ENCODE results near the gene GNB3.

The GNB3 gene

GRCh38 chr12:6840761-6841515 is at the start of gene GNB3:
Gene GNB3 (plus strand): TSS chr12:6840925. CDS start chr12:6841288, 363 bp downstream.
- no peak for DNase-seq (ENCODE audit: low read depth in 3 of 3)

DNA sequence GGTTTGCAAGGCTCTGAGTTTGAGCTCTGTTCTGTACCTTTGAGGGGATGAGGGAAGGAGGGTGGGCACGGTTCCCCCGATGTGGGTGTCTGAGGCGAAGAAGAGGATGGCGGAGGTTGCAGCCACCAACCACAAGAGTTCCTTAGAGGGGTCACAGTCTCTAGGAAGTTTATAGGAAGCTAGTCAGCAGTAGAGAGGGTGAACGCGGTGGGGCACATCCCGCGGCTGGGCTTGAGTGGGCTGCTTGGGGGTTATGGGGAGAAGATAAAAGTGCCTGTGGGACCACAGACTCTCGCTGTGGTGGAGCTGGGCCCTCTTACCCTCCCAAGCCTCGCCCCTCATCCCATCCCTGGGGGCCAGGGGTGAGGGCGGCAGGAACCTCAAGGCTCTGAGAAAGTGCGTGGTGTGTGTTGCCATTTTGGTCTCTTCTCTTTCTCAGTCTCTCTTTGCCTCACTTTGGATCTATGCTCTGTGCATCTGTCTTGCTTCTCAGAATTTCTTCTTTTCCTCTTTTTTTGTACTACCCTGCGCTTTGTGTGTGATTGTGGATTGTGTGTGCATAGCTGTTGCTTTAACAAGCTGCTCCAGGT is 48.7 kb upstream of the GNB3 start:
- no peak for DNase-seq (ENCODE audit: low read depth in 3 of 3)

GRCh38 chr12:6792522-6793201 is 48.1 kb upstream of the GNB3 start:
- no peak for DNase-seq (ENCODE audit: low read depth in 3 of 3)

GRCh38 chr12:6795088-6795487 is 45.6 kb upstream of the GNB3 start:
- no peak for DNase-seq (ENCODE audit: low read depth in 3 of 3)

- no peak for DNase-seq (ENCODE audit: low read depth in 3 of 3)
These were observed 44.1 kb upstream of the GNB3 start for GRCh38 chr12:6796576-6796975.

GRCh38 chr12:6799147-6799546 is 41.6 kb upstream of the GNB3 start:
- DNase-seq (ENCODE audit: low read depth in 3 of 3), result no peak

DNA sequence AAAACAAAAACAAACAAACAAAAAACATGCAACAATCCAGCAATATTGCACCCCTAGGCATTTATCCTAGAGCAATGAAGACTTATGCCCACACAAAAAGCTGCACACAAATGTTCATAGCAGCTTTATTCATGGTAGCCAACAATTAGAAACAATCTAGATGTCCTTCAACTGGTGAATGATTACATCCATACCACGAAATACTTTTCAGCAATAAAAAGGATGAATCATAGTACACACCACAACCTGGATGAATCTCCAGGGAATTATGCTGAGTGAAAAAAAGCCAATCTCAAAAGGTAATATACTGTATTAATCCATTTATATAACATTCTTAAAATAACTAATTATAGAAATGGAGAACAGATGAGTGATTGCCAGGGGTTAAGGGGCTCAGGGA is 33.6 kb upstream of the GNB3 start:
- DNase-seq (ENCODE audit: low read depth in 3 of 3), result no peak

DNA sequence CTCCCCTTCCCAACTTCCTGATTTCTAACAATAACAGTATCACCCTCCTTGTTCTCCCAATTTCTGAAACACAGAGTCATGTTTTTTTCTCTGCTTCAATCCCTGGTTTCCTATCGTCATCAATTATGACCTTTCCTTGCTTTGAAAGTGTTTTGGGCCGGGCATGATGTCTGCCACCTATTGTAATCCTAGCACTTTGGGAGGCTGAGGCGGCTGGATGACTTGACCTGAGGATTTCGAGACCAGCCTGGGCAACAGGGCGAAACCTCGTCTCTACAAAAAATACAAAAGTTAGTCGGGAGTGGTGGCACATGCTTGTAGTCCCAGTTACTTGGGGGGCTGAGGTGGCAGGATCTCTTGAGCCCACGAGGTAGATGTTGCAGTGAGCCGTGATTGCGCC is 31.7 kb upstream of the GNB3 start:
- no peak for DNase-seq (ENCODE audit: low read depth in 3 of 3)

DNA sequence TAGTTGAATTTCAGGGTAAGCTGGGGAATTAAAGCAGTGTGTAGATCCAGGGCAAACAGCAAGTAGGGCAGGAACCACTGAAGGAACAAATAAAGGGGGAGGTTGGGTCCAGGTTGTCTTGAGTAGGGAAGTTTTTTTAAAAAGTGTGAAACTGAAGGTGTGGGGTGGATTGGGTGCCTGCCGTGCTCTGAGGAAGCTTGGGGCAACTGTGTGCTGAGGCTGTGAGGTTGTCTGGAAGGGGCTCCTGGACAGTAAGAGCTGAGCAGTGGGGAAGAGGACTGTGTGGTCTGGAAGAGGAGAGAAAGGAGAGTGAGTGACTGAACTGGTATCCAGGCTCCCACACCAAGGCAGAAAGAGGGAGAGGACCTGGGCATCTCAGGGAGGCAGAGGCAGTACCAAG is 30.0 kb upstream of the GNB3 start:
- DNase-seq (ENCODE audit: low read depth in 3 of 3), result no peak

DNA sequence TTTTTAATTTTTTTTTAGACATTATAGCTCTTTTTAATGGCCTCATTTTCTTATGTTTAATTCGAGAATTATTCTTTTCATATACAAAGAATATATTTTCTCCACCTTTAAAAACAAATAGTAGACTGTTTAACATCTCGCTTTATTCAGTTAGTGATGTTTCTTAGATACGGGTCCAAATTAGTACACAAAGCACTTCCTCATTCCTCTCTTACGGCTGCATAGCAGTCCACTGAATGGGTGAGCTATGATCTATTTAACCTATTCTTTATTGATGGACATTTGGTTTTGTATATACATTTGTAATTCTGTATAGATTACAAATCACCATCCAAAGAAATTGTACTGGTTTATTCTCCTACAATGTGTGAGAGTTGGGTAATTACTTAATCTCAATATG is 27.4 kb upstream of the GNB3 start:
- no peak for DNase-seq (ENCODE audit: low read depth in 3 of 3)

DNA sequence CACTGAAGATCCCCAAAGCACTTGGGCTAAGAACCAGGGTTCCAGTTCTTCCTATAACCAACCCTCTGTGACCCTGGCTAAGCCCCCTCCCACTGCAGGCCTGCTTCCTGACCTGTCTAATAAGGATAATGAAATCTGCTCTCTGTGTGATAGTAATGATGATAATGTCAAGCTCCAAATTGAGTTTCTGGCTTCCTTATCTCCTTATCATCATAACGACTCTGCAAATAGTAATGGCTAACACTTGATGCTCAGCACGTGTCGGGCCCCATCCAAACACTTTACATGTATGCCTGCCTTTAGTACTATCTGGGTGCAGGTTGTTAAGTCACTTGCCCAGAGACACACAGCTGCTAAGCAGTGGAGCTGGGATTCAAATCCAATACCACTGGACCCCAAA is 24.1 kb upstream of the GNB3 start:
- no peak for DNase-seq (ENCODE audit: low read depth in 3 of 3)

- no peak for DNase-seq (ENCODE audit: low read depth in 3 of 3)
These were observed 23.6 kb upstream of the GNB3 start for GRCh38 chr12:6817098-6817497.

- no peak for DNase-seq (ENCODE audit: low read depth in 3 of 3)
These were observed 23.0 kb upstream of the GNB3 start for GRCh38 chr12:6817662-6818157.

DNA sequence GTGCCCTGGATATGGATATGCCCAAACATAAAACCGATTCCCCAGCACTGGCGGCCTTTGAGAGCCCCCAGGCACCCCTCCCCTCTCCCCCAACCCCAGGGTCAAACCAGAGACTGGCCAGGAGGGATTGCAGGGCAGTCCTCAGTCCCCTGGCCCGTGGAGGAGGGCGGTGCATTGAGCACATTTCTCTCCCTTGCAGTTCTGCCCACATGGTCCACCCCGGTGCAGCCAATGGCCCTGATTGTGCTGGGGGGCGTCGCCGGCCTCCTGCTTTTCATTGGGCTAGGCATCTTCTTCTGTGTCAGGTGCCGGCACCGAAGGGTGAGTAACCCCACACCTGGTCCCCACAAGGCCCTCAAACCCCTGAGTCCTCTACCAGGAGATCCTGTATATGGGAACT is 22.5 kb upstream of the GNB3 start:
- DNase-seq (ENCODE audit: low read depth in 3 of 3), result no peak

- no peak for DNase-seq (ENCODE audit: low read depth in 3 of 3)
These were observed 22.1 kb upstream of the GNB3 start for GRCh38 chr12:6818645-6819044.

DNA sequence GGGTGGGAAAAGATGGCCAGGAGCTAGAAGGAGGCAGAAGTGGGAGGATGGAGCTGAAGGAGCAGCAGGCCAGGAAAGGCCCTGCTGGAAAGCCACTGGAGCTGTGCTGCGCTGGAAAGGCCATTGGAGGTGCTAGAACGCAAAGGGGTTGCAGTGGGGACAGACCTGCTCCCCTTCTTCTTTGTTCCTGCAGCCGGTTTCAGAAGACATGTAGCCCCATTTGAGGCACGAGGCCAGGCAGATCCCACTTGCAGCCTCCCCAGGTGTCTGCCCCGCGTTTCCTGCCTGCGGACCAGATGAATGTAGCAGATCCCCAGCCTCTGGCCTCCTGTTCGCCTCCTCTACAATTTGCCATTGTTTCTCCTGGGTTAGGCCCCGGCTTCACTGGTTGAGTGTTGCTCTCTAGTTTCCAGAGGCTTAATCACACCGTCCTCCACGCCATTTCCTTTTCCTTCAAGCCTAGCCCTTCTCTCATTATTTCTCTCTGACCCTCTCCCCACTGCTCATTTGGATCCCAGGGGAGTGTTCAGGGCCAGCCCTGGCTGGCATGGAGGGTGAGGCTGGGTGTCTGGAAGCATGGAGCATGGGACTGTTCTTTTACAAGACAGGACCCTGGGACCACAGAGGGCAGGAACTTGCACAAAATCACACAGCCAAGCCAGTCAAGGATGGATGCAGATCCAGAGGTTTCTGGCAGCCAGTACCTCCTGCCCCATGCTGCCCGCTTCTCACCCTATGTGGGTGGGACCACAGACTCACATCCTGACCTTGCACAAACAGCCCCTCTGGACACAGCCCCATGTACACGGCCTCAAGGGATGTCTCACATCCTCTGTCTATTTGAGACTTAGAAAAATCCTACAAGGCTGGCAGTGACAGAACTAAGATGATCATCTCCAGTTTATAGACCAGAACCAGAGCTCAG is 21.4 kb upstream of the GNB3 start:
- DNase-seq (ENCODE audit: low read depth in 3 of 3), result no peak

GRCh38 chr12:6820166-6820565 is 20.6 kb upstream of the GNB3 start:
- DNase-seq (ENCODE audit: low read depth in 3 of 3), result no peak

- DNase-seq (ENCODE audit: low read depth in 3 of 3), result no peak
These were observed 18.9 kb upstream of the GNB3 start, which contains the start of gene GPR162 for GRCh38 chr12:6821591-6822425. Gene GPR162 (plus strand): TSS chr12:6821821. CDS start chr12:6823899, 2,078 bp downstream.

DNA sequence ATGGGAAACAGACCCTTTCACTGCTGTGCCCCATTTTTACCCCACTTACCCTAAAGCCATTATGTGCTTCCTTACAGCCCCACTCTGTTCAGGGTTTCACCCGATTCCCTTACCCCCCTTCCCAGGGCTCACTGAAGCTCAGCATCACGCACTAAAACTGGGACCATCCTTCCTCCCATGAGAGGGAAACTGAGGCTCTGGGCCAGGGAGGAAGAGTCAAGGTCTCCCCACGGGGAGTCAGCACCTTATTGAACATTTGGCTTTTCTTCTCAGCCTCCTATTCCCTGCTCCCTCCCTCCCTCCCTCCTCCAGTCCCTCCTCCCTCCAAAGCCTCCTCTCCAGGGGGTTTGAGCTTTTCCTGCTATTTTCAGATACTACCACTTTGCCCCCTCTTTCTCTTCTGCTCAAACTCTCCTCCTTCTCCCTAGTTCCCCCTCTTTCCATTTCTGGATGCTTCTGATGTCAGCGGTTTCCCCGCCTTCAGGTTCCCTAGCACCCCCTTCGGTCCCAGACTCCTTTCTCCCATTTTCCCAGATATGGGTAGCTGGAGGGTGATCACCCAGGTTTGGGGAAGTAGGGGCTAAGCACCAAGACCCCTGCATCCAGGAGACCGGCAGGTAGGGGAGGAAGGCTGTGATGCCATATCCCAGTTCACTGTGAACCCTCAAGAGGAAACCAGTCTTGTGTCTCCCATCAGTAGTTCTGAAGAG is 18.1 kb upstream of the GNB3 start:
- DNase-seq (ENCODE audit: low read depth in 3 of 3), result no peak
